Measurements from ENCODE around the gene ZNF580. TPM values are rescaled to one million over a fixed set of nuclear protein-coding genes. Genes with fewer than 3 reads are reported as not detected.
A peak's percentile ranks its signal among the peaks of the same experiment; 100 is the strongest.

Gene ZNF580
- total RNA-seq, 1 donor from 2014 or later: 2.8 TPM

DNA sequence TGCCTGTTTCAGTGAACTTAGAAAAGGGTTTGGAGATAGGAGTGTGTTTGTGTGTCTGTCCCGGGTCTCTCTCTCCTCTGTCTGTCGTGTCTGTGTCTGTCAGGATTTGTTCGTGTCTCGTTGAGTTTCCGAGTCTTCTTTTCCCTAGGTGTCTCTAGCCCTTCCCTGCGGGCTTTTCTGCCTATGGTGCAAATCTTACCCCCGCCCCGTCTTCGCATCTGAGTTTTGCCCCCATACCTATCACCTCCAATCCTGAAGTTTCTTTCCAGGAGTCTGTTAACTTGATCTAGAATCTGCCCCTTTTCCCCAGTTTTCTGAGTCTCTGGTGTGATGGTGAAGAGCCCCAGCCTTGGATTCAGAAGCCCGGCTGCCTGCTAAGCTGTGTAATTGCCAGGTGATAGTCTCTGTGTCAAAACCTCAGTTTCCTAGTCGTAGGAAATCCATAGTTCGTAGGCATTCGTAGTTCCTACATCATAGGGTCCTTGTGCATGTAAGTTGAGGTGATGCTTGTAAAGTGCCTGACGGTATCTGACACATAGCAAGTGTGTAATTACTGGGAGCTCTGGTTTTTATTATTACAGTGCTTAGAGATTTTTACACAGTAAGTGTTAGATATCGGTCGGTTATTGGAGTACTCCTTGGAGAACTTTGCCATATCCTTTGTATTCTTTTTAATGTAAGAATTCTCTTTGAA lies 35.0 kb downstream of the ZNF580 start:
- Histone ChIP-seq H3K79me2 (ENCODE audit: low read depth) (peaks cover 76% of the 10 kb centered on the region), H3F3A (ENCODE audit: low read depth) (peaks cover 35% of the 10 kb centered on the region), H3K27ac (no peak overlapping the region), H3K4me2 (peak overlapping the region; percentile 83), H2AFZ (replicated peaks) (peak overlapping the region; percentile 23), H3K4me3 (peak overlapping the region; percentile 70), H4K20me1 (ENCODE audit: low read depth) (peaks cover 57% of the 10 kb centered on the region), H3K9me3 (ENCODE audit: low read depth) (no peaks in the 10 kb centered on the region), H3K27me3 (no peaks in the 10 kb centered on the region), H3K4me1 (peaks cover 19% of the 10 kb centered on the region), H3K36me3 (no peaks in the 10 kb centered on the region), H3K9ac (peak overlapping the region; percentile 84)
- peak overlapping the region; percentile 98 for H3K4me3 Mint-ChIP-seq
- H3K27ac Mint-ChIP-seq: peak overlapping the region; percentile 78
- H3K9me3 Mint-ChIP-seq: no peaks in the 10 kb centered on the region
- H3K36me3 Mint-ChIP-seq: peaks cover 18% of the 10 kb centered on the region
- TF ChIP-seq, protein P1, sequence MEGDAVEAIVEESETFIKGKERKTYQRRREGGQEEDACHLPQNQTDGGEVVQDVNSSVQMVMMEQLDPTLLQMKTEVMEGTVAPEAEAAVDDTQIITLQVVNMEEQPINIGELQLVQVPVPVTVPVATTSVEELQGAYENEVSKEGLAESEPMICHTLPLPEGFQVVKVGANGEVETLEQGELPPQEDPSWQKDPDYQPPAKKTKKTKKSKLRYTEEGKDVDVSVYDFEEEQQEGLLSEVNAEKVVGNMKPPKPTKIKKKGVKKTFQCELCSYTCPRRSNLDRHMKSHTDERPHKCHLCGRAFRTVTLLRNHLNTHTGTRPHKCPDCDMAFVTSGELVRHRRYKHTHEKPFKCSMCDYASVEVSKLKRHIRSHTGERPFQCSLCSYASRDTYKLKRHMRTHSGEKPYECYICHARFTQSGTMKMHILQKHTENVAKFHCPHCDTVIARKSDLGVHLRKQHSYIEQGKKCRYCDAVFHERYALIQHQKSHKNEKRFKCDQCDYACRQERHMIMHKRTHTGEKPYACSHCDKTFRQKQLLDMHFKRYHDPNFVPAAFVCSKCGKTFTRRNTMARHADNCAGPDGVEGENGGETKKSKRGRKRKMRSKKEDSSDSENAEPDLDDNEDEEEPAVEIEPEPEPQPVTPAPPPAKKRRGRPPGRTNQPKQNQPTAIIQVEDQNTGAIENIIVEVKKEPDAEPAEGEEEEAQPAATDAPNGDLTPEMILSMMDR (IDR thresholded peaks at IDR 0.05): no peak
- no peak for TF ChIP-seq EZH2 (IDR thresholded peaks at IDR 0.05)
- no peak for TF ChIP-seq EZH2phosphoT487 (IDR thresholded peaks at IDR 0.05)
- peaks cover 9% of the 10 kb centered on the region for H3K27me3 Mint-ChIP-seq (ENCODE audit: insufficient read depth, low read depth)
- peaks cover 33% of the 10 kb centered on the region for H3K4me1 Mint-ChIP-seq
- no peak for DNase-seq (ENCODE audit: low spot score)

DNA sequence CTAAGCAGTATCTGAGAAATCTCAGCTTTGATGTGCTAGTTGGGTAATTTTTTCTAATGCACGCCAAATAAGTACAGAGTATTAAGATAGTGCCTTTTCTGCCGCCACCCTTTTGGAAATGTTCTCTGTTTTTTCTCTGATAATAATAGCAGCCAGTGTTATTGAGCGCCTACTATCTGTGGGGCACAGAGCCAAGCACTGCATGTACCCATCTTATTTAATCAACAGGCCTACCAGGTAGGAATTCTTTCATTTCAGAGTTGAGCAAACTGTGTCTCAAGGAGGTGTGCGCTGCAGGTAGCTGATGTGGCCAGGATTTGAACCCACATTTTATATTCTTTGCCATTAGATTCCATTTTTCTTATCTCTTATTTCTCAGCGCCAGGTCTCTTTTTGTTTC lies 35.6 kb downstream of the ZNF580 start:
- Histone ChIP-seq H3K36me3 (no peaks in the 10 kb centered on the region), H3K4me3 (peak overlapping the region; percentile 70), H3K9me3 (ENCODE audit: low read depth) (no peaks in the 10 kb centered on the region), H3K4me2 (peak overlapping the region; percentile 83), H3K9ac (peak overlapping the region; percentile 84), H3K79me2 (ENCODE audit: low read depth) (peaks cover 71% of the 10 kb centered on the region), H3F3A (ENCODE audit: low read depth) (peaks cover 29% of the 10 kb centered on the region), H3K4me1 (peaks cover 19% of the 10 kb centered on the region), H4K20me1 (ENCODE audit: low read depth) (peaks cover 51% of the 10 kb centered on the region), H2AFZ (replicated peaks) (no peak overlapping the region), H3K27ac (no peak overlapping the region), H3K27me3 (no peaks in the 10 kb centered on the region)
- H3K4me1 Mint-ChIP-seq: peaks cover 30% of the 10 kb centered on the region
- no peak for DNase-seq (ENCODE audit: low spot score)
- TF ChIP-seq, protein P1 (IDR thresholded peaks at IDR 0.05): no peak
- TF ChIP-seq EZH2phosphoT487 (IDR thresholded peaks at IDR 0.05) (no peak), EZH2 (IDR thresholded peaks at IDR 0.05) (no peak)
- no peaks in the 10 kb centered on the region for H3K9me3 Mint-ChIP-seq
- H3K36me3 Mint-ChIP-seq: peaks cover 14% of the 10 kb centered on the region
- H3K27me3 Mint-ChIP-seq (ENCODE audit: insufficient read depth, low read depth): peaks cover 6% of the 10 kb centered on the region
- peak overlapping the region; percentile 98 for H3K4me3 Mint-ChIP-seq
- H3K27ac Mint-ChIP-seq: no peak overlapping the region

DNA sequence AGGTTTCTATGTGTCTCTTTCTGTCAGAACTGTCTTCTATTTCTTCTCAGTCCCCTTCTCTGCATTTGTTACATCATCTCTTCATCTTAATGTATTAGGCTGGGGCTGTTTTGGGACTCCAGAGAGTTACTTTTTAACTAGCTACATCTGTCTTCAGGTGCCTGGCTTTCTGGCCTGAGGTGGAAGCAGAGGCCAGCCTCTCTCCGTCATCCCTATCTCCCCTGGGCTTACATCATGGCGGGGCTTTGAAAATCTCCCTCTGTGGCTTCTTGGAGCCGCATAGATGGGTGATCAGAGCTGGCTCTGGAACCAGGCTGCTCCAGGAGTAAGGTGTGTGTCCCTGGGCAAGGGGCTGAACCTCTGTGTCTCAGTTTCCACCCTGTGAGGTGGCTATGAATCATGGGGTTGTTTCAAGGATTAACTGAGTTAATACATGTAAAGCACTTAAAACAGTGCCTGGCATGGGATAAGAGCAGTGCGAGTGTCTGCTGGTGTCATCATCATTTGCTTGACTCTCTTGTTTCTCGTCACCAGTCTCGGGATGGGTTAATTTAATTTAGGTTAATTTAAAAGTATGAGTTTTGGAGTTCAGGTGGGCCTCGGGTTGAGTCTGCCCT lies 36.2 kb downstream of the ZNF580 start:
- peaks cover 6% of the 10 kb centered on the region for H3K27me3 Mint-ChIP-seq (ENCODE audit: insufficient read depth, low read depth)
- H3K4me1 Mint-ChIP-seq: peaks cover 27% of the 10 kb centered on the region
- Histone ChIP-seq H3K4me3 (no peak overlapping the region), H3K9ac (no peak overlapping the region), H2AFZ (replicated peaks) (no peak overlapping the region), H3K9me3 (ENCODE audit: low read depth) (no peaks in the 10 kb centered on the region), H3K27me3 (no peaks in the 10 kb centered on the region), H3K27ac (no peak overlapping the region), H3K36me3 (no peaks in the 10 kb centered on the region), H3K79me2 (ENCODE audit: low read depth) (peaks cover 64% of the 10 kb centered on the region), H3K4me1 (peaks cover 19% of the 10 kb centered on the region), H4K20me1 (ENCODE audit: low read depth) (peaks cover 45% of the 10 kb centered on the region), H3K4me2 (no peak overlapping the region), H3F3A (ENCODE audit: low read depth) (peaks cover 27% of the 10 kb centered on the region)
- DNase-seq (ENCODE audit: low spot score): no peak
- peaks cover 14% of the 10 kb centered on the region for H3K36me3 Mint-ChIP-seq
- TF ChIP-seq, protein P1 (IDR thresholded peaks at IDR 0.05): no peak
- TF ChIP-seq EZH2 (IDR thresholded peaks at IDR 0.05) (no peak), EZH2phosphoT487 (IDR thresholded peaks at IDR 0.05) (no peak)
- H3K27ac Mint-ChIP-seq: no peak overlapping the region
- H3K4me3 Mint-ChIP-seq: peak overlapping the region; percentile 98
- no peaks in the 10 kb centered on the region for H3K9me3 Mint-ChIP-seq

Measured in neural progenitor cell (in vitro differentiated cells).